Stimulated activated CD4-positive, alpha-beta T cell treated with anti-CD3 and anti-CD28 coated beads, TNF-alpha, amount 100 ng/mL, for 24 hours (primary cell): ENCODE measurements around the gene SERPINE3.

ENCODE experiments used
- DNase-seq, 3 experiments: peaks; one replicate each; pipeline ENCODE4 v3.0.0-alpha.2; 2020; ENCODE audit warnings: low read depth in 3 of 3

The SERPINE3 gene

DNA sequence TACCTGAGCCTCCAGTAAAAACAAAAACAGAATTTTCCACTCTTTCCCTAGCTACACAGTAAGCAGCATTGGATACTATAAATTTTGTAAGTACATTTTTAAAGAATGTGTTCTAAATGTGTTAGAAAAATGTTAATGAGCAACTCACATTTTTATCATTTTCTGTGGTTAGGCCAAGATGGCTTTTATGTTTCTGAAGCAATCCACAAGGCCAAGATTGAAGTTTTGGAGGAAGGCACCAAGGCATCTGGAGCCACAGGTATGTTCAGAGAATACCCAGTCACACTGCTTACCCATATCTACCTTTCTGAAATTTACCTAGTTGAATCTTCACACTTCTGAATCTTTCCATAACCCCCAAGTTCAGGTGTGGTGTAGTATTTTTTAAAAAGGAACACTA, 21.6 kb downstream of the SERPINE3 start:
- DNase-seq, result no peak

DNA sequence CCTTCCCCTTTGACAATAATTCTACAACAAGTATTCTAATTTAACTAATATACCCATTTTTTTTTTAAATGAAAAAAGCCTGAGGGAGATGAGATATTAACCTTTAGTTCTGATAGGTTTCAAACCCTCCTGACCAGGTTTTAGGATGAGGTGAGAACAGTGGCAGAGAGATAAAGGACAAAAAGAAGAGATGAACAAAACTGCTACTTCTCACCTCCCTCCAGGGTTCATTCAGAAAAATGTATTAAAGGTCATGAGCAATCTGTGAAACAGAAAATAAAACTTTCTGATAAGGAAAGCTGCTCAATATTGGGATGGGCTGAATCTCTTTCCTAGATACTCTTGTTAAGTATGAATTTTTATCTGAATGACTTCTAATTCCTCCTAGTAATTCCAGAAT, 24.1 kb downstream of the SERPINE3 start:
- no peak for DNase-seq

DNA sequence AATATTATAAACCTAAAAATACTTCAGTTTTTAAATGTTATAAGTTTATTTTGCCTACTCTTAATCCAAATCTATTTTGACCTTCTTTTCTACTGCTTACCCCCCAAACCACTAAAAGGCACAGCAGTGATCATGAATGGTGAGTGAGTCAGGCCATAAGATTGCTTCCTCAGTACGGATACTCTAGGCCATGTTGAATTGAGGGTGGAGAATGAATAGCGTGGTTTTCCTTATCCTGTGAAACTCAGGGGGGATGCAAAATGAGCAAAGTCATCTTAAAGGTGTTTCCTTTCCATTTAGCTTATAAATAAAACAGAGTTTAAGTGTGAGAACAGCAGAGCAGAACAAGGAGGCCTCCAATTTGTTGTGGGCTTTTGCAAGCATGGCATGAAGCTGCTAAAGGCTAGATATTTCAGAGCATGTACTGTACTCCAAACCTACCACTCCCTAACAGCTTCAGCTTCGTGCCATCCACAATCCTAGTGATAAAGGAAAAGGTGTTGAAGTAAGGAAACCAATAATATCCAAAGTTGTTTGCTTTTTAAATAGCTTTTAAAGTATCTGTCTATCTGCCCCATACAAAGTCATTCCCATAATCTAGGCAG, 25.0 kb downstream of the SERPINE3 start:
- DNase-seq, result no peak

DNA sequence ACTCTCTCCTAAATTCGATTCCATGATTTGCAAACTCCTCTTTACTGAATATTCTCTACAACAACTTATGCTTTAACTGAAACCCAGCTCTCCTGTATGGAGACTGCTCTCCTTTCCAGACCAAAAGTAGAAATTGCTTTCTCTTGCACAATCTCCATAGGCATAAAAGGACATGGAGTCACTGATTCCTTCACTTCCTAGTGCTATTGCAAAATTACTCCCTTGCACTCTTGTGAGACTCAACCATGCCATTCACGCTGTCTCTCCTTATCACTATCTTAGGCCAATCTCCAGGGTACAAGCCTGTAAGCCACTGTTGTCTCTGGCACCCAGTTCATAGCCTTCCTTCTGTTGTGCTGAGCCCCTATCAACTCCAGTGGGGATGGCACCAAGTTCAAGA, 30.6 kb downstream of the SERPINE3 start:
- DNase-seq, result no peak

DNA sequence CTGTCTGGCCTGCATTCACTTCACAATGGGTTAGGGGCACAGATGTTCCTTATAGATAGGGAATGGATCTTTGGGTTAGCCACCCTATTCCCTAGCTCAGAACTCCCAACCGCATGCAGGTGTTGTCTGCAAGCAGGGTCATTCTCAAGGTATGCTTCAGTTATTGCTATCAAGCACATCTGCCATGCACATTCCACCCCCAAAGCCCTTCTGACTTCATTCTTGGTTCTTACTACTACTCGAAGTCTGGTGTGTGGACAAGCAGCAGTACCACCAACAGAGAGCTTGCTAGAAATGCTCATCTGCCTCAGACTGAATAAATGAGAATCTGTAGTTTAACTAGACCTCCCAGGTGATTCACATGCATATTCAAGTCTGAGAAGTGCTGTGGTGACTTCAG, 31.3 kb downstream of the SERPINE3 start:
- DNase-seq, result no peak

DNA sequence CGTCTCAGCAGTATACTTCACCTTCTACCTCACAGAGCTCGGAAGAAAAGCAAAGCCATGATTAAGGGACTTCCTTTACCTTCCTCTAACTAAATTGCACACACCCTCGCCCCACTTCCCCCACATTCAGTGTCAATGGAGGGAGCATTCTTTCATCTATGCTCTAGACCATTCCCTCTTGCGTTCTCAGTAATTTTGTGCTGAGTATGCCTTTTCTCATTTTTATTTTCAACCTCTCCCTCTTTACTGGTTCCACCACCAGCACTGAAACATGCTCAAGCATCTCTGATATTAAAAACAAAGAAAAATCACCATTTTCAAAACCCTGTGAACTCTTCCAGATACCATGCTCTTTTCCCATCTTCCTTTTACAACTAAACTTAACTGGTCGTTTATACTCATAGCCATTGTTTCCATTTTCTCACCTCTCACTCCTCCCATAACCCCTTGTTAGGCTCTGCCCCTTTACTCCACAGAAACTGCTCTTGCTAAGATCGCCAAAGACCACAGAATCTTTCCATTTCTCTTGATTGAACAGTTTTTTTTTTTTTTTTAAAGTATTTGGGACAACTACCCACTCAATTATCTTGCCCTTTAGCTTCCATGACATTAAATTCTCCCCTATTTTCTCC, 32.4 kb downstream of the SERPINE3 start:
- no peak for DNase-seq

DNA sequence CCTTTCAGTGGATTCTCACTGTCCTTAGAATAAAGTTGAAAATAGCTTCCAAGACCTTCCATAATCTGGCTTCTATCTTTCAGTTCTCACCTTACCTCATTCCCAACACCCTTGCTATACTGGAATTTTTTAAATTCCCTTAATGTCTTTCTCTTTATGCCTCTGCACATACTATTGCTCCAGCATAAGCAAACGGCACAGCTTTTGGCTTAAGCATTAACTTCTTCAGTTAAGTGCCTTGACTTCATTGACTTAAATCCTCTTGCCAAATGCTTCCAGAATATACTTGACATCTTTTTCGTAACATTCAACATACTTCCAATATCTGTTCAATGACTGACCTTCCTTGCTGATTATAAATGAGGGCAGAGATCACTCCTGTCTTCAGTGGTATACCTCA, 34.0 kb downstream of the SERPINE3 start:
- DNase-seq, result no peak

DNA sequence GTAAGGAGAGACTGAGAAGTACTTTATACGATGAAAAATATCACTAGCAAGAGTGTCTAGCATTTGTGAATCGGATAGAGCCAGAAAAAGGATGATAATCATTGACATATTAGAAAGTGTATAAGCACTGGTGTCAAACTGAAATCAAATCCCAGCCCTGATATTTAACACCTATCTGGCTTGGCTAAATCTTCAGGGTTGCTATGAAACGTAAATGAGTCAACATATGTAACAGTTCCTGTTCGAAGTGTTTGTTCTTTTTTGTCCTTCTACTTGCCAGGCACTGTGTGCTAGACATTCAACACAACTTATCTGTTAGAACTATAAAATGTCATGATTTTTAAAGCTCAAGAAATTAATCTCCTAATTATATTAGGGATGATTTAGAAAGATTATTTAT, 40.8 kb downstream of the SERPINE3 start:
- DNase-seq, result no peak

DNA sequence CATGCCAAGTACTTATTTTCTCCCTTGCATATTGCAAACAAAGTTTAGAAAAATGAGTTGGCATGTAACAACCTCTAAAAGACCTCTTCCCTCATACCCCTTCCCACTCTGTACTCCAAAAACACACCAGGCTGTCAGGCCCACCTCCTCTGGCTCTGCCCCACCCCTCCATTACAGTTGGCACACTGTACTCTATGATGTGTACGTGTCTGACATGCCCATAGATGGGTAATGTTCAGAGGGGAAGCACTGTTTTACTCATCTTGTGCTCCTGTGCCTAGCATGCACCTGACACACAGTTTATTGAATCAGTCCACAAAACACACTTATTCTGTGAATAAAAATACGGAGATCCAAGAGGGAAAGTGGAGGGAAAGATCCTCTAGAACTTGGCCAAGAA, 45.6 kb downstream of the SERPINE3 start:
- DNase-seq, result no peak

DNA sequence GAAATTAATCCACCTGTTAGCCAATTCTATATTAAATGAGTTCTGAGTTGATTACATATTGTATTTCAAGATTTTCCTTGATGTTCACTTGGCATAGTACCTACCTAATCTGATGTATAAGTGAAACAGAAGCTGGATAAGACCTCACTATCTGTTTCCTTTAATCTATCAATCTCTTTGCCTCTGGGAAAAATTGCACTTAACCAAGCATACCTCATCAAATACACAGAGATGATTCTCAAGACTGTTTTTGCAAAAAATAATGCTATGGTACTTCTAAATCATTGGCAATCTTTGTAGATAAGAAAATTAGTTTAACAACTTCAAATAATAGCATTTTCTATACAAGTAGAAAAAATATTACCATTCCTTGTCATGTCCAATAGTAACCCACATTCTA, 55.2 kb downstream of the SERPINE3 start:
- DNase-seq, result no peak

DNA sequence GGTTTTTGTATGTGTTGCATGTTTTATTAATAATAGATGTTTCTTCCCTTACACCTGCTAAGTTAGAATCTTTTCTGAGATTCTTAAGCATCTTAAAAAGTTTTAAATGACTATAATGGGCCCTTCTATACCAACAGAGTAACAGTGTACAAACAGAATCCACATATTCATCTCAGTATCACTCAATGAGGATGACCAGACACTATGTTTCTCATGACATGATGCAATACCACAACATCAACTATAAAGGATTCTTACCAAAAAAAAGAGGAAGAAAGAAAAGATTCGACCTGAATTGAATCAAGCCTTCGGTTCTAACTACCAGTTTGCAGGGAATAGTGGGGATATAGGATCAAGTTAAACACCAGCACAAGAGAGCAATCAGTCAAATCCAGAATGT, 56.9 kb downstream of the SERPINE3 start:
- DNase-seq, result no peak

DNA sequence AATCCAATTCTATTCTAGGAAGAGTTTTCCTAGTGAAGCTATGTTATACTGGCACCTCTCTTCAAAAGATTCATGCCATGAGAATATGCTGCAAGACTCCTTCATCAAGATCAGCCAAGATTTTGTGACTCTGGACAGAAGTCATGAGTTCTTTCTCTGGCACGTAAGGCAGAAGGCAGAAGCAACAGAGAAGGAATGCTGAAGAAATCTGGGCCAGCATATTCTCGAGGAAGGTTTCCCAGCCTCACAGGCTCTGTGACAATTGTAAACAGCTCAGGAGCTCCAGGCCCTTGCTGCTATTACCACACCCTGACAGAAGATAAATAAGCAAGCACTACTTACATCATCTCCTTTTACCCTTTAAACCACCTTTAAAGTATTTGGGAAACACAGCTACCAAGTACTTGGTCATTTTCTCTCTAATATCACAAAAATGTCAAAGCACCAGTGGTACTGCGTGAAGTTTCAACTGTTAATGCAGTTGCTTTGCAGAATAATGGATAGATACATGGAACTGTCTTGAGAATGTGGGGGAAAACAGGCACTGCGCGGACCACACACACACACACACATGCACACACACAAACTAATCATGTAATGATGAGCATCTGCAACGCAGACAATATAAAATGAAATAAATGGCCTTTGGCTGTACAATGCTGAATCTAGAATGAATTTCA, 57.9 kb downstream of the SERPINE3 start:
- no peak for DNase-seq

DNA sequence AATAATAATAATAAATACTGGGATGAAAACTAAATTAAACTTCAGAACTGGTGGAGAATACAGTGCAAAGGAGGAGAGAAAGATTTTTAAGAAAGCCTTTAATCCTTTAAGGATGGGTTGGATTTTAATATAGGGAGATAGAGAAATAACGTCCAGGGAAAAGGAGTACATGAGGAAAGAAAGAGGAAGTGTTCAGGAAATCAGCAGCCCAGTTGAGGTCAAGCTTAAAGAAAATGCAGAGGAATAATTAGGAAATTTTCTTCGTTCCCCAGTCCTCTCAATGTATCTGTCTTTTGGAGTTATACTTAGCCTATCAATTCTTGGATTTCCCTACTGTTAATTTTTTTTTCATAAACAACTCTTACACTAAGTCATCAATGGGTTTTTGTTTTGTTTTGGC, 65.7 kb downstream of the SERPINE3 start:
- DNase-seq, result no peak

DNA sequence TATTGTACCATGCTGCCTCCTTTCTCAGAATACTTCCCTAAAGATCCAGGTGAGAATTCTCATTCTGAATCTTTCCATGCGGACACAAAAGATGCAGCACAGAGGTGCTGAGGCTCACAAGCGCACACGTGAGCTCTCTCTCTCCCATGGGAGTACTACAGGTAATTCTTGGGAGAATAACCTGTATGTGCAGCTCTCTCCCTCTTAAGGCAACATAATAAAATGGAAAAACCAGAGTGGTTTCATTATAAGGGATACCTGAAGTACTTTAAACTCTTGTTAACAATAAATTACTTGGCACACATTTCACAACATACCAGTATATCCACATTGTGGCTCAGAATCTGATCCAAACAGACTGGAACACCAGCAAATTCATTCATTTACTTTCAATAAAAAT, 72.9 kb downstream of the SERPINE3 start:
- DNase-seq, result no peak
